GM21390 (cell line): ENCODE results near the gene MORF4L2.

Experiments
- ATAC-seq: cut with Tn5 transposase; IDR thresholded peaks from one replicate; pipeline ENCODE4 v1.9.1; 2021; ENCODE audit not compliant: unreplicated experiment

Gene MORF4L2

GRCh38 chrX:103637604-103638338, 48.7 kb downstream of the MORF4L2 start:
- no peak for ATAC-seq

GRCh38 chrX:103635436-103635835, 51.1 kb downstream of the MORF4L2 start:
- no peak for ATAC-seq

- ATAC-seq = no peak
Measured at GRCh38 chrX:103631145-103631544, 55.4 kb downstream of the MORF4L2 start.

GRCh38 chrX:103630171-103630511, 56.4 kb downstream of the MORF4L2 start:
- no peak for ATAC-seq

GRCh38 chrX:103629318-103630170, 57.0 kb downstream of the MORF4L2 start:
- ATAC-seq = no peak

- peak; percentile 68 for ATAC-seq
Measured at GRCh38 chrX:103628386-103629317, 57.8 kb downstream of the MORF4L2 start, which contains the start of gene TCEAL1. TSS of gene TCEAL1 (plus strand) at chrX:103628975. CDS start at chrX:103629917, 942 bp downstream.

GRCh38 chrX:103626855-103627254, 59.6 kb downstream of the MORF4L2 start:
- no peak for ATAC-seq
